Ovary (tissue), 9 donors: ENCODE results near the gene STYXL1. TPM values are rescaled to one million over a fixed set of nuclear protein-coding genes. Genes with fewer than 3 reads are reported as not detected.

Source experiments
- DNase-seq, 5 donors: peaks; one replicate each; pipeline ENCODE4 v3.0.0-alpha.2; 2019 to 2020
- H3K27ac ChIP-seq, 2 donors: fragments of 200-600 bp; one replicate each; pipeline versions ENCODE4 v1.5.1 to v1.8.0; 2019 to 2022
- H3K27me3 ChIP-seq: fragments of 200-600 bp; one replicate; pipeline ENCODE4 v1.8.0; 2022
- H3K36me3 ChIP-seq: fragments of 200-600 bp; sonication (generic); one replicate; pipeline ENCODE4 v1.5.1; 2019
- H3K4me1 ChIP-seq: one replicate; pipeline ENCODE4 v1.8.1; 2013; ENCODE audit warnings: mild to moderate bottlenecking, moderate library complexity; ENCODE audit not compliant: insufficient read depth
- H3K4me3 ChIP-seq: fragments of 200-600 bp; sonication (generic); one replicate; pipeline ENCODE4 v1.5.1; 2017
- H3K9me3 ChIP-seq, 2 donors: fragments of 200-600 bp in 1 of 2; sonication (generic) in 1 of 2; one replicate each; pipeline versions ENCODE4 v1.5.1 to v1.8.1; 2013 to 2019; ENCODE audit warnings: mild to moderate bottlenecking in 1 of 2, moderate library complexity in 1 of 2
- CTCF ChIP-seq, 3 donors: fragments of 450-650 bp in 2 of 3; fragments of 200-600 bp in 1 of 3; IDR thresholded peaks; one replicate each; pipeline versions ENCODE4 v1.5.1 to v1.8.0; 2016 to 2022; ENCODE audit warnings: antibody characterized with exemption in 3 of 3, mild to moderate bottlenecking in 1 of 3
- EP300 ChIP-seq: sonication (generic); formaldehyde crosslinking; IDR thresholded peaks from one replicate; pipeline ENCODE4 v1.6.1; 2017; ENCODE audit warnings: antibody characterized with exemption
- POLR2A ChIP-seq: fragments of 450-650 bp; IDR thresholded peaks from one replicate; pipeline ENCODE4 v1.6.1; 2017; ENCODE audit warnings: antibody characterized with exemption, mild to moderate bottlenecking, moderate library complexity
- WGBS, 3 donors: extraction: QIAGEN DNeasy Blood & Tissue Kit in 1 of 3; methylation state at CpG; one replicate each; pipeline versions ENCODE4 v1.1.5 to v1.1.7; 2013 to 2017; 5-methylcytosine and 5-hydroxymethylcytosine counted together
- intact Hi-C, 4 donors: fragments of 100-400 bp; cut with DNase I; formaldehyde crosslinking; loops; one replicate each; pipeline versions ENCODE4 v1.11.0 to v1.15.1; 2022 to 2023
- polyA plus RNA-seq, 2 donors: library from polyadenylated mRNA; stranded (reverse); fragments of 200-250 nt in 1 of 2; fragments of 350-450 nt in 1 of 2; fragmentation: Illumina TruSeq in 1 of 2; extraction: RNeasy Lipid Tissue Mini Kit (QIAGEN cat#74804) in 1 of 2; gene quantifications; one replicate each; pipeline ENCODE4 v1.2.3, GENCODE V29; 2013 to 2014
- total RNA-seq, 7 donors: library from RNA; depleted of rRNA in 2 of 7; stranded (reverse); fragments of >200 nt in 2 of 7; fragmentation: NEBNext Ultra II Directional in 3 of 7; extraction: Animal tissue kit (Norgen Biotek cat#: 25700) in 3 of 7; gene quantifications; one replicate each; pipeline versions ENCODE4 v1.1.0 to v1.2.4, GENCODE V29; 2016 to 2023
- donor health status: DM: no; HTN: no; CAD: no; lungs with moderate emphysema.
- donor health status: DM: no; HTN: no; CAD: no.
- donor health status: Bipolar disorder and iron deficiency.
- donor health status: DM: yes; HTN: yes; CAD: no.
- donor health status: DM: no; HTN: no; CAD: no.
- donor health status: DM: yes; HTN: yes; CAD: no.

The STYXL1 gene
- total and polyA plus RNA-seq, 9 donors = 15.7 to 39.9 (median 31.2) TPM

GRCh38 chr7:75987026-75987804 lies 60.6 kb downstream of the STYXL1 start:
- Histone ChIP-seq H3K36me3 (no peaks in the 10 kb centered on the region), H3K27me3 (no peaks in the 10 kb centered on the region), H3K4me3 (no peak overlapping the region), H3K9me3 (no peaks in the 10 kb centered on the region), H3K4me1 (peaks cover 27% of the 10 kb centered on the region), H3K27ac (peak overlapping the region in 1 of 2 donors; percentile 75)
- TF ChIP-seq CTCF (IDR thresholded peaks at IDR 0.05) = no peak
- TF ChIP-seq POLR2A = no peak
- TF ChIP-seq EP300 = no peak
- DNase-seq = peak in 3 of 5 donors; percentile 31 to 52 (median 35)
- WGBS, 3 donors = 83 to 89% (median 88%) methylated on average over 28 to 32 of the region's 32 CpGs
- intact Hi-C loops = no loop called here

GRCh38 chr7:75986147-75986781 lies 61.5 kb downstream of the STYXL1 start:
- WGBS, 3 donors = 59 to 68% (median 67%) methylated on average over 20 of the region's 20 CpGs

GRCh38 chr7:75985518-75986146 lies 62.2 kb downstream of the STYXL1 start:
- intact Hi-C loops = no loop called here
- peak; percentile 71 to 90 (median 78) for DNase-seq
- peaks cover 22% of the 10 kb centered on the region for H3K4me1 ChIP-seq
- 53 to 67% (median 67%) methylated on average over 35 to 41 of the region's 41 CpGs for WGBS, 3 donors
- TF ChIP-seq CTCF (IDR thresholded peaks at IDR 0.05) (no peak), POLR2A (no peak), EP300 (no peak)
- H3K27ac ChIP-seq = peak overlapping the region; percentile 28 to 75
- no peaks in the 10 kb centered on the region for H3K9me3 ChIP-seq
- H3K27me3 ChIP-seq = no peaks in the 10 kb centered on the region
- H3K4me3 ChIP-seq = no peak overlapping the region
- H3K36me3 ChIP-seq = no peaks in the 10 kb centered on the region

More at GRCh38 chr7:75986147-75986781, 61.5 kb downstream of the STYXL1 start:
- Histone ChIP-seq H3K27ac (peak overlapping the region; percentile 38 to 75), H3K4me1 (peaks cover 27% of the 10 kb centered on the region), H3K27me3 (no peaks in the 10 kb centered on the region), H3K36me3 (no peaks in the 10 kb centered on the region), H3K4me3 (no peak overlapping the region), H3K9me3 (no peaks in the 10 kb centered on the region)
- intact Hi-C loops = no loop called here
- TF ChIP-seq CTCF (IDR thresholded peaks at IDR 0.05) (no peak), POLR2A (no peak), EP300 (no peak)
- DNase-seq = peak in 4 of 5 donors; percentile 28 to 61 (median 50)

GRCh38 chr7:75985009-75985517 lies 62.7 kb downstream of the STYXL1 start:
- TF ChIP-seq POLR2A (no peak), EP300 (no peak), CTCF (IDR thresholded peaks at IDR 0.05) (no peak)
- H3K36me3 ChIP-seq = no peaks in the 10 kb centered on the region
- H3K4me1 ChIP-seq = peaks cover 22% of the 10 kb centered on the region
- H3K9me3 ChIP-seq = no peaks in the 10 kb centered on the region
- no peaks in the 10 kb centered on the region for H3K27me3 ChIP-seq
- intact Hi-C loops = no loop called here
- H3K4me3 ChIP-seq = no peak overlapping the region
- peak in 2 of 5 donors; percentile 29 to 48 for DNase-seq
- 70 to 83% (median 76%) methylated on average over 20 to 21 of the region's 21 CpGs for WGBS, 3 donors
- peak overlapping the region; percentile 28 to 75 for H3K27ac ChIP-seq
